Activated CD8-positive, alpha-beta memory T cell treated with anti-CD3 and anti-CD28 coated beads for 4 hours (primary cell): Measurements from ENCODE around the gene MYL5.
"Not testable (repeated sequence)": the region's sequence is repeated elsewhere in the genome, so short reads cannot be mapped to it uniquely, and the experiment has no call there.

ENCODE experiments used
- DNase-seq, 2 donors: peaks; one replicate each; pipeline ENCODE4 v3.0.0-alpha.2; 2020; ENCODE audit warnings: low read depth in 2 of 2

The MYL5 gene

GRCh38 chr4:684623-685327 lies 10.4 kb downstream of the MYL5 start:
- DNase-seq: no peak

DNA sequence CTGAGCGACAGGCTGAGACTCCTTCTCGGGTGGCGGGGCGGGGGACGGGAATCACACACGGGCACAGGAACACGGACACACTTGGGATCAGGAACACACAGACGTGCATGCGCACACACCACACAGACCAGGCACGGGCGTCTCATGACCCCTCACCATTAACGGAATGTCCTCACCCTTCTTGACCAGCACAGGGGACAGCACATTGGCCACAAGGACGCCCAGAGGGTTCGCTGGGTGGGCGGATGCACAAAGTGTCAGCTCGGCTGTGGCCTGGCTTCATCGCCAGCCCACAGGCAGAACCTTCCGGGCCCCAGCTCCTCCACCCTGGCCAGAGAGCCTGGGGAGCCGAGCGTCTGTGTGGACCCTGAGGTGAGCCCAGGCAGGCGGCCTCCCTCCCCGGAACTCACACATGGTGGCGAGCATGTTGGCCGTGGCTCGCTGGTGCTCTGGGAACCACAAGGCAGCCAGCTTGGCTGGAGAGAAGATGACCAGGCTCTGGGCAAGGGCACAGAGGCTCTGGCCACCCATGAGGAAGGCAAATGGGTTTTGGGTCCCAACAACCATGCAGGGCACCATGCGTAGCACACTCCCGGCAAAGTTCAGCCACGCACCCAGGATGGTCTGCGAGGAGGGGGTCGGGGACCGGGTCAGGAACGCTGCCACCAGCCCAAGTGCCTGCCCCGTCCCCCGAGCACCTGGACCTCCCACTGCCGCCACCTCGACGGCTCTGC lies 11.5 kb downstream of the MYL5 start:
- no peak for DNase-seq

DNA sequence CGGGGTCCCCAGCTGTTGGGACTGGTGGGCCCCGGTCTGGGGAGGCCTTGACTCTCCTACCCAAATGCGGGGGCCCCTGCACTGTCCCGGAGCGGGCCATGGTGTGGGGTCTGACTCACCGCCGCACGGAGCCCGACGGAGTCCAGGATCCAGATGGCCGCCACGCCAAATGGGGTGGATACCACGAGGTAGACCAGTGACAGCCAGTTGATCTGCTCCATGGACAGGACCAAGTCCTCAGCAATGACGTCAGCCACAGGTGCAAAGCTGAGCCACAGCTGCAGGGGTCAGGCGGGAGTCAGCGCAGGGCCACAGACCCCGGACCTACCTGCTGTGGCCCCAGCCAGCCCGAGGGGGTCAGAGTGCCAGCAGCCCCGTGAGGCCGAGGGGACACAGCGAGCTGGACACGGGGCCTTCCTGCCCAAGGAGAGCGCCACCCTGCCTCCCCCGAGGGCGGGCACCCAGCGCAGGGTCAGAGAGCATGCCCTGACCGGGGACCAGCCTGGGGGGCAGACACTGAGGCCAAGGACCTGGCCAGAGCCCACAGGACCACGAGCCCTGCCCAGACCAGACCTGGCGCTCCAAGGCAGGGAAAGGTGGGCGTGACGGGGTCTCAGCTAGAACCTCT lies 12.2 kb downstream of the MYL5 start:
- no peak for DNase-seq

DNA sequence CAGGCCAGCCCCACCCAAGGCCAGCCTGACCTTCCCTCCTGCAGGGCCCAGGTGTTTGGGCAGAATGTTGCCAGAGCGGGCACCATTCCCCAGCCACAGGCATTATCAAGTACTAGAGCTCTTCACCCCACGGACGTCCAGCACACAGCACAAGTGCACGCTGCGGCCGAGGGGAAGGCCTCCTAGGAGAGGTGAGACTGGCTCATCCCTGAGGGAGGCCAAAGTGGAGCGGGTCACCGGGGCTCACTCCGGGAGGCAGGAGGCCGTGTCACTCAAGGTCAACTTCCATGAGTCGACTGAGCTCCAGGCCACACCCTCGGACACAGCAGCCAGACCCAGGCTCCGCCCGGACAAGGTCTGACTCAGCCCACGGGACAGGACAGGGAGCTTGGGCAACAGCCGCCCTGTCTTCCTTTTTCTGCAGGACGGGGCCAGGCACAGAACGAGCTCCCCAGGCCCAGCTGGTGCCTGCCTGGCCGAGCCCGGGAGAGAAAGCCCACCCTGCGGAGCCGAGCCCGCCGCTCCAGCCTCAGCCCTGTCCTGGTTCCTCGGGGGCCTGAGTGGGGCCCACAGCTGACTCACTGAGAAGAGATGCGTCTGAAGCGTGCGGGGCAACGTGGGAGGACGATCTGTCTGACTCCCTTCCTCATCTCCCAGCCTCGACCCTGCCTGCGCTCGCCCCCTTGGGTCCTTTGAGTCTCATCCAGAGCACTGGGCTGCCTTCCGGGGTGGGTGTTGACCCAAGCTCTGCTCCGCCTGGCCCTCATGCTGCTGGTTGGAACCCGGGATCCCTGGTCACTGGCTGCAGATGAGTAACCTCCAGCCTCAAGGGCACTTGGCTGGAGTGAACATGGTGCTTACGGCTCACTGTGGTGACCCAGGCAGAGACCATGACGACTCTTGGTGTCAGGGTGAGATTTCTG lies 13.0 kb downstream of the MYL5 start:
- DNase-seq: no peak

DNA sequence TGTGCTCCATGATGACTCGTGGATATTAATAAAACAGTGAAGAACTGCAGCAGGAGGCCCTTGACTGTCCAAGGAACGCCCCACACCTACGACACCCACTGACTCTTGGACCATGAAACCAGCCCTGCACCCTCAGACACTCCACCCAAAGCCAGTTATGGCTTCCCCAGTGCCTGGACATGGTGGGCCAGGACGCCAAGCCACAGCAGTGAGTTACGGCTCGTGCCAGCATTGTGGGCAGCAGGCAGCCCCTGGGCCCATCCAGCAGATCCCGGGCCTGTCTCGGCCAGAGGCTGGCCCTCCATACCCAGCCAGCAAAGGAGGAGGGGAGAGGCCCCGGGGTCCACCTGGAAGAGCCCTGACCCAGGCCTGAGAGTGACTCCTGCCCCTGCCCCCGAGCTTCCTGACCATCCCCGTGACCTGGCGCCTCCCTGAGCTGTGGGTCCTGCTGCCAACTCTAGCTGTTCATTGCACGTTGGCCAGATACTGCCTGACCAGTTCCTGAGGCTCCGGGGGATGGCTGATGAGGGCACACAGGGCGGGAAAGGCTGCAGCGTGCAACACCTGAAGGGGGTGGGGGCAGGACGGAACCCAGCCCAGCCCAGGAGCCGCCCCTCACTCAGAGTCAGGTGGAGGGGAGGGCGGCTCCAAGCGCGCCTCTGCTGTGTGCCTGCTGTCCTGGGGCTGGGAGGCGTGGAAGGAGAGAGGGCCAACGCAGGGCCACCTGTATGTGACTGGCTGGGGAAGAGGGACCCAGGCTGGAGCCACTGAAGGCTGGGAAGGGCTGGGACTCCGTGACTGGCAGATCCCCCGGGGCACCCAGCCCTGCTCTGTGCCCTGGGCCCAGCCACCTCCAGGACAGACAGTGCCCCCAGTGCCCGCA lies 13.9 kb downstream of the MYL5 start:
- no peak for DNase-seq

- no peak for DNase-seq
Measured at GRCh38 chr4:688854-689681, 14.7 kb downstream of the MYL5 start, which contains the start of gene SLC49A3. Gene SLC49A3 (minus strand): TSS chr4:689151. CDS start chr4:689127, 24 bp downstream.

- no peak for DNase-seq
Measured at GRCh38 chr4:689723-690122, 15.4 kb downstream of the MYL5 start.

DNA sequence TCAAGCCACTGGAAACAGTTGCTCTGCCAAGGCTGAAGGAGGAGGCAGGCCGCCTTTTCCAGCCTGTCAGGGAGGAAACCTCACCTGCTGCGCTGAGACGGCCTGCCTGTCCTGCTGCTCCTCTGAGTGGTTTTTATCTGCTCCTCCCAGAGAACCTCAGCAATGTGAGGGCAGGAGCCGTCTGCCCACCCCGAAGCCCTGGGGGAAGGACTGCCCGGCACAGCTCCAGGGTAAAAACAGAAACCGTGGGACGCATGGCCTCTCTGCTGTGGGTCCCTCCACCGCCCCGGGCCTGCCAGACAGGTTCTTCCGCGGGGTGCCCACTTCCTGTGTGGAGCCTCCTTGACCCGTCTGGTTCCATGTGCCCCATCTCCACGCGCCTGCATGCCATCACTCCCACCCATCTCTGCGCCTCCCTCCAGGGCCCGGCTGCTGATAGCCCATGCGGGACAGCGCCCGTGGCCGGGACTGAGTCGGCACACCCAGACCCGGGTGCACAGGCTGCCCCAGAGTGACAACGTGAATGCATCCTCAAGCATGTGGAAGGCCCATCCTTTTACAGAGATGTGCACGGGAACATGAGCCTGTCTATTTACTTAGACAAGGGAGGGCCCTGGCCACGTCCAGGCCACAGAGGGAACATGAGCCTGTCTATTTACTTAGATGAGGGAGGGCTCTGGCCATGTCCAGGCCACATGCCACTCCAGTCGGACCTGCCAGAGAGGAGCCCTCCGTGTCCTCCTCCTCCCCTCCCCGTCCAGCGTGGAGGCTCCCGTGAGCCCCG lies 18.6 kb downstream of the MYL5 start:
- DNase-seq: no peak

DNA sequence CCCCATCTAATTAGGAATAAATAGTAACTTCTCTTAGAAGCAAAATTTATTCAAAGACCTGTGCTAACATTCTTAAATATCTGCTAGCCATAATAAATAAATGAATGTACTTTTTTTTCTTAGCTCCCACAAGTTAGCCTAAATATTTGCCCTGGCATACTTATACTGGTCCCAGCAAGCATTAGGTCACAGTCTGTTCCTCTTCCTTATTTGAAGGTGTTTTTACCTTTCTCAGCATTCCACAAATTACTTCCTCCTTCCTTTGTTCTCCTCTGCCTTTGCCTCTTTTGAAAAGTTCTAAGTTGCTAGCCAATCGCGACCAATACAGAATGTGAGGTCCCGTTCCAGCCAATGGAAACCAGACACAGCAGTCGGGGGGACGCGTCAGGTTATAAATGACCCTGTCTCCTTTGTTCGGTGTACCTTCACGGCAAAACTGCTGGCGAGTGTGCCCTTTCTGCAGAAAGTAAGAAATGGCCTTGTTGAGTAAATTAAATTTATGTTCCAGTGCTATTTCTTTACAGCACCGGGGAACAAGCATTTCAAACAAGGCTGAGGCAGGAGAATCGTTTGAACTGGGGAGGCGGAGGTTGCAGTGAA lies 20.1 kb downstream of the MYL5 start:
- not testable (repeated sequence) for DNase-seq

GRCh38 chr4:699816-700580 lies 25.7 kb downstream of the MYL5 start:
- DNase-seq: no peak

- no peak for DNase-seq
Measured at GRCh38 chr4:700587-701264, 26.4 kb downstream of the MYL5 start.

- DNase-seq: no peak
Measured at GRCh38 chr4:702618-703048, 28.3 kb downstream of the MYL5 start.

DNA sequence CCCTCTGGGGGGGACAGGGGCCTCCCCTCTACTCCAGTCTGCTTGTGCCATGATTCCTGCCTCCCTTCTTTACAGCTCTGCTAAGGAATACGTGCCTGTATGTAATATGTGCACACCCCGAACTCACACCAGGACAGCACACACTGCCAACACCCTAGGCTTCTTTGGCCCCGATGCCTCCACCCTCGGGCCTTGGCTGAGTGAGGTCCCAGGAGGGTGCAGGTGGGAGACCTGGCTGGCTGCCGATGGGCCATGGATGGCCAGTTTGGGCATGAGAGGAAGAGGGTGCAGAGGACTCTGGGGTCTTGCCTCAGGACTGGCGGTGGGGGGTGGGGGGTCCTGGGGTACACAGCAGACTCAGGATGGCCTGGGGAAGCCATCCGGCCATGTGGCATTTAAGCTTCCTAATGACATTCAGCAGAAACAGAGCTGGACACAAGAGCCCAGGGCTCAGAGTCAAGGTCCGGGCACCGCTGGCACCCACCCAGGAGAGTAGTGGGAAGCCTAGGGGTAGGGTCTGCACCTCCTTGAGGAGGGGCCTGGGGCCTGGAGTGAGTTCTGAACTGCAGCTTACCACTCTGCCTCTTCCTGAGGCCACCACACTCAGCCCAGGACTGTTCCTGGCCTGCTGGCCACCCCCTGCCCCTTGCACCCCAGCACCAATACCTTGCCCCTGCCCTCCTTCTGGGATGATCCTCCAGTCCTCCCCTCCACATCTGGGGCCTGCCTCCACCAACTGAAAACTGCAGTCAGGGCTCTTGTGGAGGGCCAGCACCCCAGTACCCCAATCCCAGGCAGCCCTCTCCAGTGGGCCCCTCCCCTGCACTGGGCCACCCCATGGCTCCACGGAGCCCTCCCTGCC lies 29.2 kb downstream of the MYL5 start:
- DNase-seq: no peak

DNA sequence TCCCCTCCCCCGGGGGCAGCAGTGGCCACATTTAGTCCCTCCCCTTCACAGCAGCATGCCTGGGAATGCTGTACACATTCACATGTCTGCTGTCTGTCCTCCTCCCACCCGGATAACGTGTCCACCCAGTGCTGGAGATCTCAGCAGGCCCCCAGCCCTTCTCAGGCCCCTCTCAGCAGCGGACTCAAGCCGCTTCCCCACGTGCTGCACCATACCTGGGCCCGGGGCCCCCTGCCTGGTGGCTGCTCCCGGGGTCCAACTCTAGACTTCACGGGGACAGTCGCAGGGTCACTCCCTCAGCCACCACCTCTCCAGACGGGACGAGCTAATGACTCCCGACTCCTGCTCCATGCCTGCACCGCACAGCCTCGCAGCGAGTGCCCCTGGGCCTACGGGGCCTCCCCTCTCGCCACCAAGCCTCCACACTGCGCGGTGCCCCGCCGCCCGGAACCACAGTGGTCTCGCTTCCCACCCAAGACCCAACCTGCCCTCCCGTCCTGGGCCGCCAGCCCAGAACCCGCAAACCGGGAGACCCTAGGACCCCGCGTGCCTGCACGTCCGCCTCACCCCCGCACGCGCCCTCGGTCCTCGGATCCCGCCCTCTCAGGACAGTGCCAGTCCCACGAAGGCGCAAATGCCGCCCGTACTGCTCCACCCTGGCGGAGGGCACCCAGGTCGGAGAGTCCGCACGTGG lies 30.0 kb downstream of the MYL5 start:
- DNase-seq: no peak

GRCh38 chr4:704971-705277 lies 30.6 kb downstream of the MYL5 start:
- DNase-seq: no peak
